Mesothelial cell of epicardium (in vitro differentiated cells): ENCODE measurements around the gene MYO1D. TPM values are rescaled to one million over a fixed set of nuclear protein-coding genes. Genes with fewer than 3 reads are reported as not detected.
A peak's percentile ranks its signal among the peaks of the same experiment; 100 is the strongest.

Source experiments
- DNase-seq, 2 experiments: peaks; one replicate each; pipeline ENCODE4 v3.0.0; 2021; ENCODE audit warnings: low spot score in 2 of 2; ENCODE audit not compliant: unreplicated experiment in 2 of 2
- H3K27ac Mint-ChIP-seq: 2 replicates; pipeline ENCODE4 v1.8.0; 2021; ENCODE audit warnings: mixed read lengths
- H3K27me3 Mint-ChIP-seq: 2 replicates; pipeline ENCODE4 v1.8.0; 2021; ENCODE audit warnings: low read depth, mixed read lengths
- H3K36me3 Mint-ChIP-seq: 2 replicates; pipeline ENCODE4 v1.8.0; 2021; ENCODE audit warnings: mixed read lengths
- H3K4me1 Mint-ChIP-seq: 2 replicates; pipeline ENCODE4 v1.8.0; 2021; ENCODE audit warnings: mixed read lengths
- H3K4me3 Mint-ChIP-seq: 2 replicates; pipeline ENCODE4 v1.8.0; 2021; ENCODE audit warnings: mild to moderate bottlenecking, moderate library complexity, mixed read lengths
- H3K9me3 Mint-ChIP-seq: 2 replicates; pipeline ENCODE4 v1.8.0; 2021; ENCODE audit warnings: mixed read lengths
- total RNA-seq: library from RNA; stranded (reverse); gene quantifications from 3 replicates; pipeline ENCODE4 v1.2.1, GENCODE V29; 2021
- TF ChIP-seq, protein P1 (sequence below): fragments of 200-600 bp; sonication (generic); IDR thresholded peaks from one replicate; pipeline ENCODE4 v1.5.0; 2021; ENCODE audit warnings: antibody characterized with exemption; ENCODE audit not compliant: unreplicated experiment

Gene MYO1D
- total RNA-seq, 1 donor from 2014 or later: 48.6 TPM

DNA sequence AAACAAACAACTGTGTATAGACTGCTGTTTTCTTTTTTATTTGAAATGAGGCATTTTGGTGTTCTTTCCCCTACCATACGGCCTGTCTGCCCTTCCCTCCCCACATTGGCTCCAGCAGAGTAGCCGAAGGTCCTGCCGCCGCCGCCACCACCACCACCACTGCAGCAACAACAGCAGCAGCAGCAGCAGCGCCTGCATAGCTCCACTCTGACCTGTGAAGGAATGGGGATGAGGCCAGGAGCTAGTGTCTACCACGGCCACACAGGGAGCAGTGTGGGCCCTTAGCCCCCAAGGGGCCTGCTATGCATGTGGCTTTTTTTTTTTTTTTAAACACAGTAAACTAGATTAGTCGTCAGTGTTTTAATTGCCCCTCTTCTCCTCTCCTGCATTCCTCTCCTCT, 395.7 kb downstream of the MYO1D start:
- TF ChIP-seq, protein P1, sequence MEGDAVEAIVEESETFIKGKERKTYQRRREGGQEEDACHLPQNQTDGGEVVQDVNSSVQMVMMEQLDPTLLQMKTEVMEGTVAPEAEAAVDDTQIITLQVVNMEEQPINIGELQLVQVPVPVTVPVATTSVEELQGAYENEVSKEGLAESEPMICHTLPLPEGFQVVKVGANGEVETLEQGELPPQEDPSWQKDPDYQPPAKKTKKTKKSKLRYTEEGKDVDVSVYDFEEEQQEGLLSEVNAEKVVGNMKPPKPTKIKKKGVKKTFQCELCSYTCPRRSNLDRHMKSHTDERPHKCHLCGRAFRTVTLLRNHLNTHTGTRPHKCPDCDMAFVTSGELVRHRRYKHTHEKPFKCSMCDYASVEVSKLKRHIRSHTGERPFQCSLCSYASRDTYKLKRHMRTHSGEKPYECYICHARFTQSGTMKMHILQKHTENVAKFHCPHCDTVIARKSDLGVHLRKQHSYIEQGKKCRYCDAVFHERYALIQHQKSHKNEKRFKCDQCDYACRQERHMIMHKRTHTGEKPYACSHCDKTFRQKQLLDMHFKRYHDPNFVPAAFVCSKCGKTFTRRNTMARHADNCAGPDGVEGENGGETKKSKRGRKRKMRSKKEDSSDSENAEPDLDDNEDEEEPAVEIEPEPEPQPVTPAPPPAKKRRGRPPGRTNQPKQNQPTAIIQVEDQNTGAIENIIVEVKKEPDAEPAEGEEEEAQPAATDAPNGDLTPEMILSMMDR: no peak
- H3K4me3 Mint-ChIP-seq: no peak overlapping the region
- H3K36me3 Mint-ChIP-seq: peaks cover 38% of the 10 kb centered on the region
- H3K27ac Mint-ChIP-seq: no peak overlapping the region
- no peaks in the 10 kb centered on the region for H3K9me3 Mint-ChIP-seq
- DNase-seq: no peak
- peaks cover 14% of the 10 kb centered on the region for H3K4me1 Mint-ChIP-seq
- no peaks in the 10 kb centered on the region for H3K27me3 Mint-ChIP-seq

DNA sequence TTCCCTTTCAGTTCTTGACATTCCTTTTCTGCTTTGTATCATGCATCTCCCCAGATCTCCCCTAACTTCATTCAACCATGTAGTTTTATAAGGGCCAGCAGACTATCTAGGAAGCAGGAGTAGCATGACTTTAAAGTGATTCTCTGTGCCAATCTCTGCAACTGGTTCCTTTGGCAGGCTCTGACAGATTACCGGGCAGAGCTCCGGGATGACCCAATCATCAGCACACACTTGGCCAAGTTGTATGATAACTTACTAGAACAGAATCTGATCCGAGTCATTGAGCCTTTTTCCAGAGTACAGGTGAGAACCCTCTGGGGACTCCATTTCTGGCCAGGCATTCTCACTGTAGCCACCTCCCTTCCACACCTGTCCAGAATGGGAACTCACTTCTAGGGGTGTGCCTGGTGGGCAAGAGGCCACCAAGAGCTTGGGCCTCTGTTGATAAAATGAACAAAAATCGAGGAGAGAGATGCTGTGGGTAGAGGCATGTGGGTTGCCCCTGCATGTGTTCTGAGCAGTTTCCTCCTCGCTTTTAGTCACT, 397.8 kb downstream of the MYO1D start:
- H3K4me1 Mint-ChIP-seq: peaks cover 8% of the 10 kb centered on the region
- H3K36me3 Mint-ChIP-seq: peaks cover 51% of the 10 kb centered on the region
- H3K9me3 Mint-ChIP-seq: no peaks in the 10 kb centered on the region
- H3K27ac Mint-ChIP-seq: no peak overlapping the region
- H3K4me3 Mint-ChIP-seq: no peak overlapping the region
- no peaks in the 10 kb centered on the region for H3K27me3 Mint-ChIP-seq
- DNase-seq: peak in 1 of 2 experiments; percentile 22
- TF ChIP-seq, protein P1: no peak

DNA sequence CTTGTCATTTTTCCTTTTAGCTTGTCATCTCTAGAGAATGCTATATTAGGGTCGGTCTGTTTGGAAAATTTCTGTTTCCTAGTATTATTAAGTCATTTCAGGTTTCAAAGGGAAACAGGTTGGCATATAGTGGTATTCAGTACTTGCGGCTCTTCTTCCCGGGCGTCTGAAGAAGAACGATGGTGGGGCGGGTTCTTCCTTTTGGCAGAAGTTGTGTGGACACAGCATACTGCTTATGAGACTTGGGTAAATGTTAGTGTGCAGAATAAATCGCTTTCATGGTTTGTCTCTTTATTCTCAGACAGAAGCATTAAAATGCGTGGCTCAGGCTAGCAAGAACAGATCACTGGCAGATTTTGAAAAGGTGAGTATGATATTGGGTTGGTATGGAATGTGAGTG, 399.7 kb downstream of the MYO1D start:
- TF ChIP-seq, protein P1: no peak

DNA sequence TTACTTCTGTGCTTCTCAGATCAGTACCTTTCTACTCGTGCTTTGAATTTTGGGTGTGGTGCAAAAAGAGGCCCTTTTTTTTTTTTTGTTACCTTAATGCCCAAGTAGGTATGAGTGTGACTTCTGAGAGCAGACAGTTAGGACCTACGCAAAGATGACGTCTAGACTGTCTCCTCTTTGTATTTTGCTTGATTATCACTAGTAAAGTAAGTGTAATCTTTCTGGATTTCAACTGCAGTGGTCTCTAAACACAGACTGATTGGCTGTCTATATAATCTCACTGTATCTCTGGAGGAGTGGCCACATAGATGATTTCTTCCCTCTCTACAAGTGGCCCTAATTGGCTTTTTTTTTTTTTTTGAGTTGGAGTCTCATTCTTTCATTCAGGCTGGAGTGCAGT, 401.7 kb downstream of the MYO1D start:
- TF ChIP-seq, protein P1: no peak
- H3K4me1 Mint-ChIP-seq: no peaks in the 10 kb centered on the region
- no peak overlapping the region for H3K27ac Mint-ChIP-seq
- no peaks in the 10 kb centered on the region for H3K9me3 Mint-ChIP-seq
- no peak overlapping the region for H3K4me3 Mint-ChIP-seq
- H3K36me3 Mint-ChIP-seq: peaks cover 60% of the 10 kb centered on the region
- no peaks in the 10 kb centered on the region for H3K27me3 Mint-ChIP-seq
- no peak for DNase-seq

More for the DNA sequence above, 399.7 kb downstream of the MYO1D start:
- H3K9me3 Mint-ChIP-seq: no peaks in the 10 kb centered on the region
- no peaks in the 10 kb centered on the region for H3K27me3 Mint-ChIP-seq
- peaks cover 56% of the 10 kb centered on the region for H3K36me3 Mint-ChIP-seq
- no peaks in the 10 kb centered on the region for H3K4me1 Mint-ChIP-seq
- H3K4me3 Mint-ChIP-seq: no peak overlapping the region
- H3K27ac Mint-ChIP-seq: no peak overlapping the region
- no peak for DNase-seq

DNA sequence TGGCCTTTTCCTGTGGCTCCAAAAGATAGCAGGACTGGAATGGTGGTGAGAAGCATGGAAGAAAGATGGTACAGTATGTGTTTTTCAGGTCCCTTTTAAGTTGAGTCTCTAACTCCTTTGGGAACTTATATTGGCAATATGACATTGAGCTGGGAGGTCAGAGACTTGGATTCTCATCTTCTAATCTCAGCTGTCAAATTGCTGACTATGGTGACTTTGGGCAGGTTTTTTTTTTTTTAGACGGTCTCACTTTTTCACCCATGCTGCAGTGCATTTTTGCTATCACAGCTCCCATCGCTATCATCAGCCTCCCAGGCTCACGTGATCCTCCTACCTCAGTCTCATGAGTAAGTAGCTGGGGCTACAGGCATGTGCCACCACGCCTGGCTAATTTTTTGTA, 405.3 kb downstream of the MYO1D start:
- H3K27me3 Mint-ChIP-seq: no peaks in the 10 kb centered on the region
- no peak overlapping the region for H3K4me3 Mint-ChIP-seq
- TF ChIP-seq, protein P1: no peak
- no peak for DNase-seq
- no peaks in the 10 kb centered on the region for H3K4me1 Mint-ChIP-seq
- peaks cover 55% of the 10 kb centered on the region for H3K36me3 Mint-ChIP-seq
- H3K27ac Mint-ChIP-seq: no peak overlapping the region
- H3K9me3 Mint-ChIP-seq: no peaks in the 10 kb centered on the region
